ENCODE results near the gene CD300LG. TPM values are rescaled to one million over a fixed set of nuclear protein-coding genes. Genes with fewer than 3 reads are reported as not detected.

The CD300LG gene
- total RNA-seq, 1 donor from 2014 or later, result 5.4 TPM

DNA sequence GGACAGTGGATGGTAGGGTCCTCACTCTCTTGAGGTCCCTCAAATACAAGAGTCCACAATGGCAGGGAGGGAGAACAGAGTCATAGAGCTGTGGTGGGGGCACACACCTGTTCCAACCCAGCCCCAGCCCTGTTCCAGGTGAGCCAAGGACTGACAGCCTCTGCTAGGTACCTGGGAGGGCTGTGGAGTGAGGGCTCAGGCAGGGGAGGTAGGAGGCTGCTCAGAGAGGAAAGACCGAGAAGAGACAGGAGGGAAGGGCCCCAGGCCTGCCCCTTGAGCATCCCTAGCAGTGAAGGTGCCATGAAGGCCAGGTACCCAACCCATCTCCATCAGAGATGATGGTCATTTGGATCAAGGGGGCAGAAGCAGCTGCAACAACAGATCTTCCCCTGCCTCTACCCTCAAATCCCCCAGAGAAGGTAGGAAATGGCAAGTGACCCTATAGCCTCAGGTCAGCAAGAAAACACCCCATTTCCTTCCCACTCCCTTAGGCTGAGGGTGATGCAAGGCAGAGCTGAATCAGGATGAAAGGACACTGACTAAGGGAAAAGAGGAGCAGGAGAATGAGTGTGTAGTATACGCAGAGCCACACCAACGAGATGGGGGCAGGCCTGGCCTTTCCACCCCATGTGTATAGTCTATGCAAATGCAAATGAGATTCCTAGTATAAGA, 28.6 kb downstream of the CD300LG start:
- no peaks in the 10 kb centered on the region for H3K36me3 Mint-ChIP-seq (ENCODE audit: low read depth, unreplicated experiment)
- H3K4me1 Mint-ChIP-seq (ENCODE audit: unreplicated experiment), result peaks cover 4% of the 10 kb centered on the region
- no peaks in the 10 kb centered on the region for H3K9me3 Mint-ChIP-seq (ENCODE audit: unreplicated experiment)
- no peak for DNase-seq (ENCODE audit: low spot score)
- no peak overlapping the region for H3K27ac Mint-ChIP-seq (ENCODE audit: unreplicated experiment)
- no peak overlapping the region for H3K4me3 Mint-ChIP-seq (ENCODE audit: unreplicated experiment)
- TF ChIP-seq CTCF (IDR thresholded peaks at IDR 0.05; ENCODE audit: unreplicated experiment), result no peak
- H3K27me3 Mint-ChIP-seq (ENCODE audit: unreplicated experiment), result peaks cover 3% of the 10 kb centered on the region

DNA sequence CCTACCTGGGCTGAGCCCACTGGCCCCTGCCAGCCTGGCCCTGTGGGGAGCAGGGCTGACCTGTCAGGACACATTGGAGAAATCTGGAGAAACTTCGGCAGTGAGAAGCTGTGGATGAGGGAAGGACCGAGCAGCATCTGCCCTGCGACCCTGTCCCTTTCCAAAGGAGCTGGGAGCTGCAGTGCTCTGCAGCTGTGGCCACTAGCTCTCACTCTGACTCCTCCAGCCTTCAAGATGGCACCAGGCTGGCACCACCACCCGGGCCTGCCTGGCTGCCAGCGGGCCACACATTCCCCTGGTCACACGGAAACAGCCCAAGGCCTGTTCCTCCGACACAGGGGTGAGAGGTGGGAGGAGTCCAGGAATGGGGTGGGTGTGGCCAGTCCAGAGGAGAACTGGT, 30.1 kb downstream of the CD300LG start:
- peaks cover 7% of the 10 kb centered on the region for H3K27me3 Mint-ChIP-seq (ENCODE audit: unreplicated experiment)
- peaks cover 4% of the 10 kb centered on the region for H3K4me1 Mint-ChIP-seq (ENCODE audit: unreplicated experiment)
- H3K4me3 Mint-ChIP-seq (ENCODE audit: unreplicated experiment), result no peak overlapping the region
- DNase-seq (ENCODE audit: low spot score), result no peak
- H3K36me3 Mint-ChIP-seq (ENCODE audit: low read depth, unreplicated experiment), result no peaks in the 10 kb centered on the region
- no peak overlapping the region for H3K27ac Mint-ChIP-seq (ENCODE audit: unreplicated experiment)
- no peak for TF ChIP-seq CTCF (IDR thresholded peaks at IDR 0.05; ENCODE audit: unreplicated experiment)
- H3K9me3 Mint-ChIP-seq (ENCODE audit: unreplicated experiment), result no peaks in the 10 kb centered on the region

DNA sequence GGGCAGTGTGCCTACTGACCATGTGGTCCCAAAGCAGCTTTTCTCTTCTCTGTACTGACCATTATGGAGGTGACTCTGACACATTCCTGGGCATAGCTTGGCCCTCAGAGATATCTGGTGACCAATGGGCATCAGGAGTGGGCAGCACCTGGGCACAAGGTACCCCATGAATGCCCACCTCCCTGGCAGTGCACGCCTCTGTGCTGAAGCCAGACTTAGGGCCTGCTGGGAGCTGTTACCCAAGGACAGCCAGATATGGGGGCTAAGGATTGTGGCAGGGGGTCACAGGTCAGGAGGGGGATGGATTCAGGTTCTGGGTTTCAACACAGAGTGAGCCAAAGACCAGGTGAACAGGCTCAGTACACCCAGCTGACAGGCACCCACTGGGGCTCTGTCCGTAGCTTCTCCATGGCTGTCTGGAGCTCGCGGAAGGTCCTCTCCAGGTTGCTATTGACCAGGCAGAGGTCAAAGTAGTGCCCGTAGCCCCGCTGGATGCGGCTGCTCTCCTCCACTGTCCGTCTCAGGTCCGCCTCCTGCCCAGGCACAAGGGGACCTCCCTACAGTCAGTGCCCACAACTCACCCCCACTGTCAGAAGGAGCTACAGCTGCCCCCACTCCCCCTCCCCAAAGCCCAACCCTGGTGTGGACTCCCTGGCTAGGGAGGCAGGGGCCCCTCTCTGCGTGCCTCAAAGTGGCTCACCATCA, 30.6 kb downstream of the CD300LG start:
- no peak for TF ChIP-seq CTCF (IDR thresholded peaks at IDR 0.05; ENCODE audit: unreplicated experiment)
- H3K4me1 Mint-ChIP-seq (ENCODE audit: unreplicated experiment), result peaks cover 4% of the 10 kb centered on the region
- no peak overlapping the region for H3K27ac Mint-ChIP-seq (ENCODE audit: unreplicated experiment)
- no peak for DNase-seq (ENCODE audit: low spot score)
- no peak overlapping the region for H3K4me3 Mint-ChIP-seq (ENCODE audit: unreplicated experiment)
- no peaks in the 10 kb centered on the region for H3K36me3 Mint-ChIP-seq (ENCODE audit: low read depth, unreplicated experiment)
- H3K9me3 Mint-ChIP-seq (ENCODE audit: unreplicated experiment), result no peaks in the 10 kb centered on the region
- peaks cover 8% of the 10 kb centered on the region for H3K27me3 Mint-ChIP-seq (ENCODE audit: unreplicated experiment)

- DNase-seq (ENCODE audit: low spot score), result peak; percentile 90
- peaks cover 4% of the 10 kb centered on the region for H3K4me1 Mint-ChIP-seq (ENCODE audit: unreplicated experiment)
- H3K36me3 Mint-ChIP-seq (ENCODE audit: low read depth, unreplicated experiment), result no peaks in the 10 kb centered on the region
- H3K27me3 Mint-ChIP-seq (ENCODE audit: unreplicated experiment), result peaks cover 8% of the 10 kb centered on the region
- H3K9me3 Mint-ChIP-seq (ENCODE audit: unreplicated experiment), result no peaks in the 10 kb centered on the region
- H3K4me3 Mint-ChIP-seq (ENCODE audit: unreplicated experiment), result no peak overlapping the region
- no peak overlapping the region for H3K27ac Mint-ChIP-seq (ENCODE audit: unreplicated experiment)
- peak; percentile 96 for TF ChIP-seq CTCF (IDR thresholded peaks at IDR 0.05; ENCODE audit: unreplicated experiment)
These were observed 31.5 kb downstream of the CD300LG start for GRCh38 chr17:43878260-43879175.

Data from endothelial cell (in vitro differentiated cells).